K562 (cell line): ENCODE measurements around the gene PSMD14.

Source experiments
- CTCF ChIP-seq, 3 experiments: IDR thresholded peaks in 2 of 3; conservative IDR thresholded peaks in 1 of 3; 2 replicates each; pipeline ENCODE4 v1.5.1; 2011 to 2012; ENCODE audit warnings: low read length in 3 of 3, mild to moderate bottlenecking in 3 of 3, control low read depth in 2 of 3, improper control_type of control experiment in 1 of 3, inconsistent platforms in 1 of 3, low read depth in 1 of 3, mixed read lengths in 1 of 3, moderate library complexity in 1 of 3; ENCODE audit not compliant: insufficient read depth in 2 of 3
- EZH2 ChIP-seq: IDR thresholded peaks from 2 replicates; pipeline ENCODE4 v1.6.1; 2012; ENCODE audit warnings: low read depth, mild to moderate bottlenecking, inconsistent platforms, low read length, borderline replicate concordance
- GTF2F1 ChIP-seq: IDR thresholded peaks from 2 replicates; pipeline ENCODE4 v1.6.1; 2011; ENCODE audit warnings: low read depth, low read length, improper control_type of control experiment
- RNF2 ChIP-seq: sonication (generic); IDR thresholded peaks from 2 replicates; pipeline ENCODE4 v1.6.1; 2016
- ZNF76 ChIP-seq: fragments of 250-450 bp; sonication (Bioruptor Pico); IDR thresholded peaks from 2 replicates; pipeline ENCODE4 v1.4.0; 2020; ENCODE audit warnings: mild to moderate bottlenecking, moderate library complexity, borderline replicate concordance
- ZNF830 ChIP-seq: fragments of 250-450 bp; sonication (Bioruptor Pico); IDR thresholded peaks from 2 replicates; pipeline ENCODE4 v1.5.0; 2021; ENCODE audit warnings: mild to moderate bottlenecking

GRCh38 chr2:161407597-161407996, 99.4 kb downstream of the PSMD14 start:
- TF ChIP-seq ZNF76 (CRISPR knock-in tag) (no peak), CTCF (IDR thresholded peaks at IDR 0.05 in 2 of 3, conservative IDR thresholded peaks at IDR 0.05 in 1 of 3; ENCODE audit: insufficient read depth in 2 of 3, low read depth in 1 of 3, low read length in 3 of 3) (no peak), RNF2 (no peak), GTF2F1 (no peak), EZH2 (no peak), ZNF830 (CRISPR knock-in tag) (no peak)
